Measurements from ENCODE around the gene ARHGAP45. TPM values are rescaled to one million over a fixed set of nuclear protein-coding genes. Genes with fewer than 3 reads are reported as not detected.

ARHGAP45 gene
- total and polyA plus RNA-seq, 2 of the 8 experiments (the other 6 are each of a cell fraction or from before 2014, with no cell fraction given) = 31.4 to 41.8 TPM

GRCh38 chr19:1110809-1111640, 44.1 kb downstream of the ARHGAP45 start:
- no peak for FAIRE-seq
- TF ChIP-seq EZH2 (IDR thresholded peaks at IDR 0.05; ENCODE audit: low read depth, low read length, severe bottlenecking) (no peak), BCL11A (IDR thresholded peaks at IDR 0.05; ENCODE audit: low read depth in 2 of 2, low read length in 2 of 2) (no peak), RNF2 (IDR thresholded peaks at IDR 0.05; ENCODE audit: borderline replicate concordance, low read depth, low read length, missing control alignments, poor library complexity, severe bottlenecking) (no peak), SIN3A (conservative IDR thresholded peaks at IDR 0.05 in 1 of 2, IDR thresholded peaks at IDR 0.05 in 1 of 2; ENCODE audit: low read depth in 1 of 2, low read length in 2 of 2) (no peak), POLR2A (IDR thresholded peaks at IDR 0.05; ENCODE audit: control extremely low read depth in 1 of 2, low read depth in 2 of 2, low read length in 2 of 2) (no peak), CTCF (IDR thresholded peaks at IDR 0.05; ENCODE audit: control extremely low read depth in 1 of 3, insufficient read depth in 1 of 3, low read depth in 1 of 3, low read length in 3 of 3) (no peak), TBP (IDR thresholded peaks at IDR 0.05; ENCODE audit: low read depth, low read length) (no peak), GABPA (IDR thresholded peaks at IDR 0.05; ENCODE audit: borderline replicate concordance, insufficient read depth, low read length) (no peak)

More at GRCh38 chr19:1110809-1111640, 44.1 kb downstream of the ARHGAP45 start:
- H4K8ac ChIP-seq (ENCODE audit: extremely low read depth, insufficient read depth, low read length) = no peak overlapping the region
- no peak overlapping the region for H2BK12ac ChIP-seq (ENCODE audit: low read depth, low read length)
- no peak overlapping the region for H3K27ac ChIP-seq (ENCODE audit: low read depth, low read length)
- H4K5ac ChIP-seq (ENCODE audit: insufficient read length, low read depth, low read length) = no peak overlapping the region
- no peak overlapping the region for H2BK20ac ChIP-seq (ENCODE audit: low read length)
- H4K20me1 ChIP-seq (replicated peaks in 1 of 2; ENCODE audit: control insufficient read depth in 1 of 2, insufficient read depth in 2 of 2, low read length in 2 of 2) = peaks cover 5 to 16% of the 10 kb centered on the region in 2 experiments
- H2BK5ac ChIP-seq (ENCODE audit: low read depth, low read length) = no peak overlapping the region
- WGBS, 2 experiments (ENCODE audit: extremely low coverage in 1 of 2, insufficient coverage in 1 of 2, insufficient read length in 1 of 2, insufficient replicate concordance in 2 of 2, low coverage in 1 of 2, low lambda C conversion rate in 2 of 2, missing lambda C conversion rate in 1 of 2) = 88% methylated on average over 11 of the region's 18 CpGs; no CpG with 5 or more reads in 1 of the 2 experiments
- H3K4ac ChIP-seq (replicated peaks; ENCODE audit: insufficient read length, low read depth, low read length) = no peak overlapping the region
- H3K79me1 ChIP-seq (ENCODE audit: low read depth, low read length) = no peaks in the 10 kb centered on the region; the same call in 1 of the 2 replicates
- peaks cover 0 to 6% (median 2%) of the 10 kb centered on the region in 4 experiments; a peak in 5 of 7 replicates for H3K4me1 ChIP-seq (replicated peaks in 1 of 4; ENCODE audit: control insufficient read depth in 3 of 4, insufficient read depth in 4 of 4, low read length in 3 of 4)
- H2BK15ac ChIP-seq (ENCODE audit: low read length) = no peak overlapping the region
- no peak for DNase-seq (ENCODE audit: low read depth in 1 of 2, low spot score in 2 of 2)
- no peak overlapping the region for H2AK5ac ChIP-seq (ENCODE audit: low read depth, low read length)
- H4K91ac ChIP-seq (replicated peaks; ENCODE audit: insufficient read length, low read length) = no peak overlapping the region
- no peak overlapping the region for H3K18ac ChIP-seq (ENCODE audit: extremely low read depth, low read length)
- CTCF ChIA-PET (ENCODE audit: partially characterized antibody) = interaction anchor here (0.6 to 2.8 kb wide), 2 partner anchors 9 to 67 kb away, joined by 3 to 11 read pairs; no protein-coding TSS in a partner anchor
- no peak overlapping the region for H3K9ac ChIP-seq (replicated peaks in 1 of 4; ENCODE audit: extremely low read depth in 1 of 4, low read depth in 3 of 4, low read length in 3 of 4)
- no peaks in the 10 kb centered on the region for H3K23me2 ChIP-seq (ENCODE audit: low read depth, low read length)
- peaks cover 8 to 39% (median 14%) of the 10 kb centered on the region in 4 experiments; a peak in 6 of 8 replicates for H3K36me3 ChIP-seq (ENCODE audit: control insufficient read depth in 2 of 4, insufficient read depth in 4 of 4, low read length in 3 of 4)
- POLR2A ChIA-PET (ENCODE audit: partially characterized antibody) = interaction anchor here (0.9 to 3.1 kb wide), 4 partner anchors 8 to 161 kb away, joined by 3 to 24 read pairs (median 4); partner anchors contain the start of gene GPX4
- no peak overlapping the region for H2BK120ac ChIP-seq (replicated peaks; ENCODE audit: low read depth, low read length)
- H3K79me2 ChIP-seq (ENCODE audit: control insufficient read depth in 1 of 2, insufficient read depth in 2 of 2, low read length in 2 of 2) = no peaks in the 10 kb centered on the region
- H3K9me3 ChIP-seq (ENCODE audit: insufficient read depth in 2 of 2, low read depth in 1 of 2, low read length in 1 of 2) = no peaks in the 10 kb centered on the region
- H3K14ac ChIP-seq (ENCODE audit: insufficient read length) = no peak overlapping the region
- H2AFZ ChIP-seq (ENCODE audit: low read length) = no peak overlapping the region
- no peaks in the 10 kb centered on the region for H3K27me3 ChIP-seq (replicated peaks in 1 of 4; ENCODE audit: control insufficient read depth in 3 of 4, extremely low read depth in 1 of 4, insufficient read depth in 3 of 4, low read length in 3 of 4)
- no peak overlapping the region for H3K4me3 ChIP-seq (ENCODE audit: extremely low read depth in 1 of 4, insufficient read depth in 2 of 4, low read depth in 3 of 4, low read length in 4 of 4)
- no peak overlapping the region for H3K56ac ChIP-seq (replicated peaks; ENCODE audit: insufficient read length, low read depth, low read length)
- H3K4me2 ChIP-seq (ENCODE audit: insufficient read depth in 1 of 2, low read depth in 2 of 2, low read length in 2 of 2) = no peak overlapping the region
- H3K23ac ChIP-seq (ENCODE audit: insufficient read length) = no peak overlapping the region
